DMS53 treated with DMSO at 0.1 percent for 48 hours (cell line): ENCODE measurements around the gene DOCK7.
A peak's percentile ranks its signal among the peaks of the same experiment; 100 is the strongest.

Experiments used
- DNase-seq: peaks from one replicate; lab custom pipeline; 2025; ENCODE audit not compliant: unreplicated experiment; lab: John Stamatoyannopoulos, UW

DOCK7 gene

GRCh38 chr1:62462370-62462769, 225.8 kb downstream of the DOCK7 start:
- DNase-seq = no peak

DNA sequence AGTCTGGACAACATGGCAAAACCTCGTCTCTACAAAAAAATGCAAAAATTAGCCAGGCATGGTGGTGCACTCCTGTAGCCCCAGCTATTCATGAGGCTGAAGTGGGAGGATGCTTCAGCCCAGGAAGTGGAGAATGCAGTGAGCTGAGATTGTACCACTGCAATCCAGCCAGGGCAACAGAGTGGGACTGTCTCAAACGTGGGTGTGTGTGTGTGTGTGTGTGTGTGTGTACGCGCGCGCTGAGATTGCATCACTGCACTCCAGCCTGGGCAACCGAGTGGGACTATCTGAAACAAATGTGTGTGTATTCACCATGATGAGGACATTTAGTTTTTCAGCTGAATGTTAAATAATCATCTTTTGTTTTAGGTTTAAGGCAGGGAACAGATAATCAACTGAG, 230.2 kb downstream of the DOCK7 start:
- no peak for DNase-seq

GRCh38 chr1:62452951-62453350, 235.2 kb downstream of the DOCK7 start:
- DNase-seq = no peak

DNA sequence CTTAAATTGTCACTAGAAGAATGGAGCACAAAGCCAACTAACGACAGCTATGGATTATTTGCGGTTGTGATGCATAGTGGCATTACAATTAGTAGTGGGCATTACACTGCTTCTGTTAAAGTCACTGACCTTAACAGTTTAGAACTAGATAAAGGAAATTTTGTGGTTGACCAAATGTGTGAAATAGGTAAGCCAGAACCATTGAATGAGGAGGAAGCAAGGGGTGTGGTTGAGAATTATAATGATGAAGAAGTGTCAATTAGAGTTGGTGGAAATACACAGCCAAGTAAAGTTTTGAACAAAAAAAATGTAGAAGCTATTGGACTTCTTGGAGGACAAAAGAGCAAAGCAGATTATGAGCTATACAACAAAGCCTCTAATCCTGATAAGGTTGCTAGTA, 237.9 kb downstream of the DOCK7 start:
- DNase-seq = no peak

GRCh38 chr1:62448221-62448933, 239.8 kb downstream of the DOCK7 start:
- DNase-seq = no peak

DNA sequence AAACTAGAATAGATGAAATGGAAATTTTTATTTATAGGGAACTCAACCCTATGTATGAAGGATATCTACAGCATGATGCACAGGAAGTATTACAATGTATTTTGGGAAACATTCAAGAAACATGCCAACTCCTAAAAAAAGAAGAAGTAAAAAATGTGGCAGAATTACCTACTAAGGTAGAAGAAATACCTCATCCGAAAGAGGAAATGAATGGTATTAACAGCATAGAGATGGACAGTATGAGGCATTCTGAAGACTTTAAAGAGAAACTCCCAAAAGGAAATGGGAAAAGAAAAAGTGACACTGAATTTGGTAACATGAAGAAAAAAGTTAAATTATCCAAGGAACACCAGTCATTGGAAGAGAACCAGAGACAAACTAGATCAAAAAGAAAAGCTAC, 243.5 kb downstream of the DOCK7 start:
- DNase-seq = no peak

GRCh38 chr1:62439652-62440371, 248.4 kb downstream of the DOCK7 start:
- DNase-seq = no peak

- DNase-seq = no peak
These were observed 250.0 kb downstream of the DOCK7 start for GRCh38 chr1:62438163-62438562.

DNA sequence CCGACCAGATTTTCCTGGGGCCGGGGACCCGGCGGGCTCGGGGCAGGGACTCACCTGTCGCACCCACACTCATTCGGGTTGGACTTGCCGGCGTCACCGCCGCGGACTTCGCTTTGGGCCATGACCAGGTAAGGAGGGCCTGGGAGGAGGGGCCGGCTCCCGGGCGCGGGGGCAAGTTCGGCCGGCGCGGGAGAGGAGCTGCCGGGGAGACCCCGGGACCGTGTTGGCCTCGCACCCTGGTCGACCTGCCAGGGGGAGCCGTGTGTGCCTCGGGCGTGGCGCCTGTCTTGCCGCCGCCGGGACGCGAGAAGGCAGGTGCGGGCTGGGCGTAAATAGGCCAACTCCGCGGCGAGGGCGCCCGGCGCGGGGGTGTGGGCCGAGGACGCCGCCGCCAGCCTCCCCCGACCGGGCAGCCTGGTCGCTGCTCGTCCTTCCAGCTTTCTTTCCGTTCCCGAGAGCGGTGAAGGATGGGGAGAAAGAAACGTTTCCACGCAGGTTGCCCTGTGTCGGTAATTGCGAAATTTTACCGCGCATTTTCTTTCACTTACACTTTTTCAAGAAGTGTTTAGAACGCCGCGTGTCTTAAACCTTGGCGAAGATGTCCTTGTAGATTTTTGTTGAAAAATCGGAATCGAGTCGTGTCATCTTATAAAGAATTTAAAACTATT, 250.8 kb downstream of the DOCK7 start:
- DNase-seq = no peak

DNA sequence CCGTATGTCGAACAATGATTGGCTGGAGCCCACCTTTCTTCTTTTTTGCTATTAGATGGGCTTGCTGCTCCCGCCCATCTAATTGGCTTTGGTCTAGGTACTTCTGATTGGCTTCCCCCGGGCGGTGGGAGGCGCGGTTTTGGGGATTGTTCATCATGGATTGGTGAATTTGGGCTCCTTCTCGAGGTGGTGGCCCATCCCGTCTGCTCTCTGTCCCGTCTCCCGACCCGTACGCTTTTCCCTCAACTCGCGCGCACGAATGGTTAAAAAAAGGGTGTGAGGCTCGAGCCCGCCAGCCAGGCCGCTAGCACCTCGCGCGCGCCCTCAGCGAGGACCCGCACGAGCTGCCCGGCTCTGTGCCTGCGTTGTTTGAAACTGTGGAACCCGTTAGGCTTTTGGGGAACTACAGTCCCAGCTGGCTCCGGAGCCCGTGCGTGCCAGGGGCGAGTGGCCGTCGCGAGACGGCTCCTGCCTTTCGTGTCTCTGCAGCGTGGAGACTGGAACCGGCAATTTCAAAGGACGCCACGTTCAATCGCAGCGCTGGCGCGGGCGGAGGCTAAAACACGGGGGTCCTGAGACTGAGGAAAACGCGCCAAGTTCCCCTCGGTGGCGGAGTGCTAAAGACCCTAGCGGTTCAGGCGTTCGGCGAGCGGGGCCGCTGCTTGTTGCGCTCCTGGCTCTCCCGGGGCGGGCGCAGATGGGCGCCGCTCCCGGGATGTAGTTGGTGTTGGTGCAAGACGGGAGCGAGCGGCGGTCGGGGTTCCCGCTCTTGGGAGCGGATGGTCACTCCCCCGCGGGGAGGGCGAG, 251.5 kb downstream of the DOCK7 start, which contains the start of gene USP1:
Gene USP1, plus strand, starts transcription at position 584 of the 807 bp plus-strand sequence. CDS start 2,819 bp downstream, outside the sequence.
- peak; percentile 100 for DNase-seq

GRCh38 chr1:62436039-62436465, 252.1 kb downstream of the DOCK7 start:
- DNase-seq = peak; percentile 89

- DNase-seq = peak; percentile 41
These were observed 252.8 kb downstream of the DOCK7 start for GRCh38 chr1:62435231-62436038.

DNA sequence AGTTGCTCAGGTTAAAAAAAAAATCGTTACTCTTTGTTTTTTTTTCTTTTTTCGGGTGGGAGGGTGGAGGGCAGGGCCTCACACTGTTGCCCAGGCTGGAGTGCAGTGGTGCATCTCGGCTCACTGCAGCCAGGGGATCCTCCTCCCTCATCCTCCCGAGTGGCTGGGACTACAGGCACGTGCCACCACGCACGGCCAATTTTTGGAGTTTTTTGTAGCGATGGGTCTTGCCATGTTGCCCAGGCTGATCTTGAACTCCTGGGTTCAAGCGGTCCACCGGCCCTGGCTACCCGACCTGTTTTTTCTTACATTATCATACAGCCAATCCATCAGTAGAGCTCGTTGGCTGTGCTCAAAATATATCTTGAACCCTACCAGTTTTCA, 253.6 kb downstream of the DOCK7 start:
- no peak for DNase-seq

GRCh38 chr1:62433861-62434617, 254.1 kb downstream of the DOCK7 start:
- no peak for DNase-seq

DNA sequence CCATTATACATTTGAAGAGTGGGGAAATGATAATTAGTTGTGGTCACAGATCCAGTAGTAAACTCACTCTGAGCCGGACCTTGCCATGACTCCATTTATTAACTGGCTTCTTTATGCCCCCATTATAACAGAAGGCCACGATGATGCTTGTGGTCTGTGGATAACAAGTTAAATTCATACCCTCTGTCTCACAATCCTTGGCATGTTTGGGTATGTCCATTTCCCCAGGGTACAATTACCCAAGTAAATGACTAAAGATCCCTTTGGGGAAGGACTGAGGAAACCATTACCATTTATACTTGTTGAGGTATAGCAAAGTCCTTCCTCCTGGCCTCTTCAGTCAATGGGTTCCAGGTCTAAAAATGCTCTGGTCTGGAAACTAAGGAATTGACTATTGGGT, 258.6 kb downstream of the DOCK7 start:
- no peak for DNase-seq

GRCh38 chr1:62428351-62428750, 259.8 kb downstream of the DOCK7 start:
- DNase-seq = no peak

- DNase-seq = no peak
These were observed 261.4 kb downstream of the DOCK7 start for GRCh38 chr1:62426794-62427193.

DNA sequence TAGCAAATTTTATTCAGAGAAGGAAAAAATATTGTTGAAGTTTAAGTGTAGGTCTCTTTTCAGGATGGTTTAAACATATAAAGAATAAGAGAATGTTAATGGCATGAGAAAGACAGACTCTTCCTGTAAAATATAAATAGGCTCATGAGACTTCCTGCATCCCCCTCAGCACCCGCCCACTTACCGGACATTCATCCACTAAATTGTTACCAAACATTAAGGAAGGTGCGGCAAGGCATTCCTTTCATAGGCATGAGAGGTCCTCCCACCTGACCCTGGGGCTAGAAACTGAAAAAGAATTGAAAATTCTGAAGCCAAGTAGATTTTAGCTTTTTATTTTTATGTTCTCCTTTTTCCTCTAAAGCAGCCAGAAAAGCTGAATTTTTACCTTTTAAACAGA, 261.9 kb downstream of the DOCK7 start:
- DNase-seq = no peak

DNA sequence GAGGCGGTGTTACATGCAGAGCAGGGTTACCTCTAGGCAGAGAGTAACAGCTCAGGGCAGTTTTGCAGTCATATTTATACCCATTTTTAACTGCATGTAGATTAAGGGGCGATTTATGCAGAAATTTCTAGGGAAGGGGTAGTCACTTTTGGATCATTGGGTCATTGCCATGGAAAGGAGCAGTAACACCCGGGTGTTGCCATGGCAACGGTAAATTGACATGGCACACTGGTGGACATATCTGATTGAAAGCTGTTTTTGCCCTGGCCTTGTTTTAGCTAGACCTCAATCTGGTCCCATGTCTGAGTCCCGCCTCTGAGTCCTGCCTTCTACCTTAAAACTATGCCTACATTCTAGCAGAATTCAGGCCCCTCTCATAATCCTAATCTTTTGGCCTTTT, 263.1 kb downstream of the DOCK7 start:
- DNase-seq = no peak

DNA sequence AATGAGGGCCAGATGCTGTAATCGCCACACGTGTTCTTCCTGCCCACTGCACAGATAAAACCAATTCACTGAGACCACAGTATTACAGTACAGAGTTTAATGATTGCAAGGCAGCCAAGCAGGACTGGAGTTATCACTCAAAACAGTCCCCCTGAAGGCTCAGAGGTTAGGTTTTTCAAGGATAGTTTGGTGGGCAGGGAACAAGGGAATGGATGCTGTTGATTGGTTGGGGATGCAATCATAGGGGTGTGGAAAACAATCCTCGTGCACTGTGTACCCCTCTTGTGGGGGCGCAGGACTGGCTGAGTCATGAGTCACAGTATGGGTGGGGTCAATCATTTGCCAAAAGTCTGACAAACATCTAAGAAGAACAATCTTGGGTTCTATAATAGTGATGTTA, 263.8 kb downstream of the DOCK7 start:
- DNase-seq = no peak
